Measurements from ENCODE around the gene RARA.
"Not testable (repeated sequence)": the region's sequence is repeated elsewhere in the genome, so short reads cannot be mapped to it uniquely, and the experiment has no call there.

RARA gene

GRCh38 chr17:40373324-40373723, 64.3 kb downstream of the RARA start:
- no peaks in the 10 kb centered on the region for H3K27me3 ChIP-seq (ENCODE audit: insufficient read depth, insufficient read length)
- TF ChIP-seq SUZ12 (IDR thresholded peaks at IDR 0.05; ENCODE audit: extremely low read depth, insufficient read depth, insufficient read length) (no peak), ZNF274 (IDR thresholded peaks at IDR 0.05; ENCODE audit: low read depth, low read length) (no peak), YY1 (IDR thresholded peaks at IDR 0.05; ENCODE audit: insufficient read depth, insufficient read length) (no peak)
- H3K9ac ChIP-seq (ENCODE audit: insufficient read length, low read depth), result no peak overlapping the region
- H3K4me3 ChIP-seq (ENCODE audit: insufficient read length, low read depth), result no peak overlapping the region
- H3K36me3 ChIP-seq (ENCODE audit: insufficient read depth, insufficient read length, low read length), result no peaks in the 10 kb centered on the region
- H3K4me1 ChIP-seq (ENCODE audit: insufficient read depth, insufficient read length), result no peaks in the 10 kb centered on the region
- DNase-seq (ENCODE audit: low read depth, low spot score), result no peak
- H3K9me3 ChIP-seq (ENCODE audit: insufficient read depth, low read length), result peaks cover 14% of the 10 kb centered on the region; the same call in 1 of the 2 replicates

DNA sequence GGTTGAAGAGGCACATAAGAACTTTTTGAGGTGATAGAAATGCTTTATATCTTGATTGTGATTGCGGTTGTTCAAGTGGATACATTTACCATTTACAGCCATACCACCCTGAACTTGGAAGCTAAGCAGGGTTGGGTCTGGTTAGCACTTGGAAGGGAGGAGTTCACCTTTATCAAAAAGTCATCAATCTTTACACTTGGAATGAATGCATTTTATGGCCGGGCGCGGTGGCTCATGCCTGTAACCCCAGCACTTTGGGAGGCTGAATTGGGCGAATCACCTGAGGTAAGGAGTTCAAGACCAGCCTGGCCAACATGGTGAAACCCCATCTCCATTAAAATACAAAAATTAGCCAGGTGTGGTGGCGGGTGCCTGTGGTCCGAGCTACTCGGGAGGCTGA, 65.0 kb downstream of the RARA start:
- H3K4me1 ChIP-seq (ENCODE audit: insufficient read depth, insufficient read length), result no peaks in the 10 kb centered on the region
- H3K36me3 ChIP-seq (ENCODE audit: insufficient read depth, insufficient read length, low read length), result no peaks in the 10 kb centered on the region
- no peak overlapping the region for H3K4me3 ChIP-seq (ENCODE audit: insufficient read length, low read depth)
- H3K9me3 ChIP-seq (ENCODE audit: insufficient read depth, low read length), result peaks cover 14% of the 10 kb centered on the region; the same call in 1 of the 2 replicates
- TF ChIP-seq YY1 (IDR thresholded peaks at IDR 0.05; ENCODE audit: insufficient read depth, insufficient read length), result no peak
- TF ChIP-seq ZNF274 (IDR thresholded peaks at IDR 0.05; ENCODE audit: low read depth, low read length), result no peak
- no peak for TF ChIP-seq SUZ12 (IDR thresholded peaks at IDR 0.05; ENCODE audit: extremely low read depth, insufficient read depth, insufficient read length)
- H3K9ac ChIP-seq (ENCODE audit: insufficient read length, low read depth), result no peak overlapping the region
- DNase-seq (ENCODE audit: low read depth, low spot score), result no peak
- no peaks in the 10 kb centered on the region for H3K27me3 ChIP-seq (ENCODE audit: insufficient read depth, insufficient read length)

- peaks cover 14% of the 10 kb centered on the region; the same call in 1 of the 2 replicates for H3K9me3 ChIP-seq (ENCODE audit: insufficient read depth, low read length)
- H3K36me3 ChIP-seq (ENCODE audit: insufficient read depth, insufficient read length, low read length), result no peaks in the 10 kb centered on the region
- TF ChIP-seq SUZ12 (IDR thresholded peaks at IDR 0.05; ENCODE audit: extremely low read depth, insufficient read depth, insufficient read length) (no peak), YY1 (IDR thresholded peaks at IDR 0.05; ENCODE audit: insufficient read depth, insufficient read length) (no peak), ZNF274 (IDR thresholded peaks at IDR 0.05; ENCODE audit: low read depth, low read length) (no peak)
- no peak overlapping the region for H3K9ac ChIP-seq (ENCODE audit: insufficient read length, low read depth)
- H3K27me3 ChIP-seq (ENCODE audit: insufficient read depth, insufficient read length), result no peaks in the 10 kb centered on the region
- no peak for DNase-seq (ENCODE audit: low read depth, low spot score)
- H3K4me1 ChIP-seq (ENCODE audit: insufficient read depth, insufficient read length), result no peaks in the 10 kb centered on the region
- H3K4me3 ChIP-seq (ENCODE audit: insufficient read length, low read depth), result no peak overlapping the region
Observed at GRCh38 chr17:40374821-40375498, 66.0 kb downstream of the RARA start.

DNA sequence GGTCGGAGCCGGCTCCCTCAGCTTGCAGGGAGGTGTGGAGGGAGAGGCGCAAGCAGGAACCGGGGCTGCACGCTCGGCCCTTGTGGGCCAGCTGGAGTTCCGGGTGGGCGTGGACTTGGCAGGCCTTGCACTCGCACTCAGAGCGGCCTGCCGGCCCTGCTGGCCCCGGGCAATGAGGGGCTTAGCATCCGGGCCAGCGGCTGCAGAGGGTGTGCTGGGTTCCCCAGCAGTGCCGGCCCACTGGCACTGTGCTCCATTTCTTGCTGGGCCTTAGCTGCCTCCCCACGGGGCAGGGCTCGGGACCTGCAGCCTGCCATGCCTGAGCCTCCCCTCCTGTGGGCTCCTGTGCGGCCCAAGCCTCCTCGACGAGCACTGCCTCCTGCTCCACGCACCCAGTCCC, 66.8 kb downstream of the RARA start:
- DNase-seq (ENCODE audit: low read depth, low spot score); H3K4me3 ChIP-seq (ENCODE audit: insufficient read length, low read depth); H3K27me3 ChIP-seq (ENCODE audit: insufficient read depth, insufficient read length); H3K9ac ChIP-seq (ENCODE audit: insufficient read length, low read depth); H3K4me1 ChIP-seq (ENCODE audit: insufficient read depth, insufficient read length); H3K36me3 ChIP-seq (ENCODE audit: insufficient read depth, insufficient read length, low read length): not testable (repeated sequence)
- peaks cover 14% of the 10 kb centered on the region; the same call in 1 of the 2 replicates for H3K9me3 ChIP-seq (ENCODE audit: insufficient read depth, low read length)

DNA sequence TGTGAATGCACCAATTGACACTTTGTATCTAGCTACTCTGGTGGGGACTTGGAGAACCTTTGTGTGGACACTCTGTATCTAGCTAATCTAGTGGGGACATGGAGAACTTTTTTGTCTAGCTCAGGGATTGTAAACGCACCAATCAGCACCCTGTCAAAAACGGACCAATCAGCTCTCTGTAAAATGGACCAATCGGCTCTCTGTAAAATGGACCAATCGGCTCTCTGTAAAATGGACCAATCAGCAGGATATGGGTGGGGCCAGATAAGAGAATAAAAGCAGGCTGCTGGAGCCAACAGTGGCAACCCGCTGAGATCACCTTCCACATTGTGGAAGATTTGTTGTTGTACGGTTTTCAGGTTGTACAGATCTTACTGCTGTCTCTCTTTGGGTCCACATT, 67.6 kb downstream of the RARA start:
- H3K4me1 ChIP-seq (ENCODE audit: insufficient read depth, insufficient read length); H3K4me3 ChIP-seq (ENCODE audit: insufficient read length, low read depth); H3K27me3 ChIP-seq (ENCODE audit: insufficient read depth, insufficient read length); H3K9ac ChIP-seq (ENCODE audit: insufficient read length, low read depth); DNase-seq (ENCODE audit: low read depth, low spot score); H3K36me3 ChIP-seq (ENCODE audit: insufficient read depth, insufficient read length, low read length): not testable (repeated sequence)
- peaks cover 14% of the 10 kb centered on the region; the same call in 1 of the 2 replicates for H3K9me3 ChIP-seq (ENCODE audit: insufficient read depth, low read length)

DNA sequence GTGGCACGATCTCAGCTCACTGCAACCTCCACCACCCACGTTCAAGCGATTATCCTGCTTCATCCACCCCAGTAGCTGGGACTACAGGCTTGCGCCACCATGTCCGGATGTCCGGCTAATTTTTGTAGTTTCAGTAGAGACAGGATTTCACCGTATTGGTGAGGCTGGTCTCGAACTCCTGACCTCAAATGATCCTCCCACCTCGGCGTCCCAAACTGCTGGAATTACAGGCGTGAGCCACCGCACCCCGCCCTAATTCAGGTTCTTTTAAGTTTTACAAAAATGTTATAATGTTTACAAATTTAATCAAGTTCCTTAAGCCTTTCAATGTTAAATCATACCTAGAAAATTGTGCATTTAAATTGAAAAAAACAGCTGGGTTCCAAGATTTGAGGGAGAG, 68.9 kb downstream of the RARA start:
- H3K9me3 ChIP-seq (ENCODE audit: insufficient read depth, low read length), result peaks cover 14% of the 10 kb centered on the region; the same call in 1 of the 2 replicates
- TF ChIP-seq SUZ12 (IDR thresholded peaks at IDR 0.05; ENCODE audit: extremely low read depth, insufficient read depth, insufficient read length) (no peak), YY1 (IDR thresholded peaks at IDR 0.05; ENCODE audit: insufficient read depth, insufficient read length) (no peak), ZNF274 (IDR thresholded peaks at IDR 0.05; ENCODE audit: low read depth, low read length) (no peak)
- no peak overlapping the region for H3K4me3 ChIP-seq (ENCODE audit: insufficient read length, low read depth)
- H3K4me1 ChIP-seq (ENCODE audit: insufficient read depth, insufficient read length), result no peaks in the 10 kb centered on the region
- H3K9ac ChIP-seq (ENCODE audit: insufficient read length, low read depth), result no peak overlapping the region
- no peak for DNase-seq (ENCODE audit: low read depth, low spot score)
- no peaks in the 10 kb centered on the region for H3K36me3 ChIP-seq (ENCODE audit: insufficient read depth, insufficient read length, low read length)
- no peaks in the 10 kb centered on the region for H3K27me3 ChIP-seq (ENCODE audit: insufficient read depth, insufficient read length)

- Histone ChIP-seq H3K4me3 (ENCODE audit: insufficient read length, low read depth) (no peak overlapping the region), H3K9me3 (ENCODE audit: insufficient read depth, low read length) (peaks cover 14% of the 10 kb centered on the region; the same call in 1 of the 2 replicates), H3K27me3 (ENCODE audit: insufficient read depth, insufficient read length) (no peaks in the 10 kb centered on the region), H3K9ac (ENCODE audit: insufficient read length, low read depth) (no peak overlapping the region), H3K36me3 (ENCODE audit: insufficient read depth, insufficient read length, low read length) (no peaks in the 10 kb centered on the region), H3K4me1 (ENCODE audit: insufficient read depth, insufficient read length) (no peaks in the 10 kb centered on the region)
- no peak for TF ChIP-seq YY1 (IDR thresholded peaks at IDR 0.05; ENCODE audit: insufficient read depth, insufficient read length)
- TF ChIP-seq ZNF274 (IDR thresholded peaks at IDR 0.05; ENCODE audit: low read depth, low read length), result no peak
- no peak for TF ChIP-seq SUZ12 (IDR thresholded peaks at IDR 0.05; ENCODE audit: extremely low read depth, insufficient read depth, insufficient read length)
- DNase-seq (ENCODE audit: low read depth, low spot score), result no peak
Observed at GRCh38 chr17:40378966-40379365, 70.0 kb downstream of the RARA start.

GRCh38 chr17:40382251-40382650, 73.3 kb downstream of the RARA start:
- no peak for TF ChIP-seq YY1 (IDR thresholded peaks at IDR 0.05; ENCODE audit: insufficient read depth, insufficient read length)
- no peak for TF ChIP-seq ZNF274 (IDR thresholded peaks at IDR 0.05; ENCODE audit: low read depth, low read length)
- no peak for TF ChIP-seq SUZ12 (IDR thresholded peaks at IDR 0.05; ENCODE audit: extremely low read depth, insufficient read depth, insufficient read length)
- H3K36me3 ChIP-seq (ENCODE audit: insufficient read depth, insufficient read length, low read length), result peaks cover 3% of the 10 kb centered on the region
- no peak overlapping the region for H3K4me3 ChIP-seq (ENCODE audit: insufficient read length, low read depth)
- no peaks in the 10 kb centered on the region for H3K27me3 ChIP-seq (ENCODE audit: insufficient read depth, insufficient read length)
- no peaks in the 10 kb centered on the region for H3K9me3 ChIP-seq (ENCODE audit: insufficient read depth, low read length)
- DNase-seq (ENCODE audit: low read depth, low spot score), result no peak
- no peaks in the 10 kb centered on the region for H3K4me1 ChIP-seq (ENCODE audit: insufficient read depth, insufficient read length)
- no peak overlapping the region for H3K9ac ChIP-seq (ENCODE audit: insufficient read length, low read depth)

GRCh38 chr17:40386555-40386954, 77.6 kb downstream of the RARA start:
- DNase-seq (ENCODE audit: low read depth, low spot score); H3K4me1 ChIP-seq (ENCODE audit: insufficient read depth, insufficient read length); H3K9me3 ChIP-seq (ENCODE audit: insufficient read depth, low read length); H3K4me3 ChIP-seq (ENCODE audit: insufficient read length, low read depth); H3K9ac ChIP-seq (ENCODE audit: insufficient read length, low read depth); H3K27me3 ChIP-seq (ENCODE audit: insufficient read depth, insufficient read length): not testable (repeated sequence)
- peaks cover 45% of the 10 kb centered on the region for H3K36me3 ChIP-seq (ENCODE audit: insufficient read depth, insufficient read length, low read length)
